Erythroblast (primary cell): ENCODE measurements around the gene PLOD3.

Source experiments
- GATA1 ChIP-seq: IDR thresholded peaks from 2 replicates; pipeline ENCODE4 v1.6.1; 2011; ENCODE audit warnings: low read depth, mild to moderate bottlenecking, control low read depth, low read length, moderate library complexity
- POLR2A ChIP-seq: IDR thresholded peaks from 2 replicates; pipeline ENCODE4 v1.6.1; 2011; ENCODE audit warnings: mild to moderate bottlenecking, low read length

- TF ChIP-seq POLR2A: no peak
- TF ChIP-seq GATA1: no peak
Observed at GRCh38 chr7:101172854-101173751, 44.3 kb downstream of the PLOD3 start.
